Fibroblast of the aortic adventitia (primary cell): ENCODE results near the gene PEPD. TPM values are rescaled to one million over a fixed set of nuclear protein-coding genes. Genes with fewer than 3 reads are reported as not detected.

Source experiments
- DNase-seq: peaks from one replicate; pipeline ENCODE4 v3.0.0-alpha.2; 2010; ENCODE audit warnings: low read depth
- H3K4me3 ChIP-seq: 2 replicates; pipeline ENCODE4 v1.5.1; 2011; ENCODE audit warnings: low read depth, mild to moderate bottlenecking, control low read depth, low read length, moderate library complexity
- total RNA-seq: library from RNA; depleted of rRNA; stranded (reverse); fragments of >200 nt; gene quantifications from 2 replicates; pipeline ENCODE4 v1.2.3, GENCODE V29; 2012; ENCODE audit warnings: low replicate concordance
- TF ChIP-seq, protein P1 (sequence below): IDR thresholded peaks from 2 replicates; pipeline ENCODE4 v1.5.1; 2011; ENCODE audit warnings: mild to moderate bottlenecking, low read length, control low read depth, inconsistent platforms; ENCODE audit not compliant: insufficient read depth

PEPD gene
- total RNA-seq, 1 donor: 65.0 TPM

DNA sequence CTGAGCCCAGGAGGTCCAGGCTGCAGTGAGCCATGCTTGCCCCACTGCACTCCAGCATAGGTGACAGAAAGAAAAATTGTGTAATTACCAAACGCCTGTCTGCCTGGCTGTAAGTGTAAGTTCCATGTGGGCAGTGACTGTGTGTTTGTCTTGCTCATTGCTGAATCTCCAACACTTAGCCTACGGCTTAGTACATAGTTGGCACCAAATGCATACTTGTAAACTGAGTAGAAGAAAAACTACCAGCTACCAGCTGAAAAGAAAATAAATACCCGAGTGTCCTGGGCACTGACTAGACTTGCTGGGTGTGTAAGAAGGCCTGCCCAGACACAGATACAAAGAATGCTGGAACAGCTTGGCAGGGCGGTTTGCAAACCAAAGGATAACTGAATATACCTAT lies 150.8 kb downstream of the PEPD start:
- DNase-seq: no peak
- no peak overlapping the region for H3K4me3 ChIP-seq
- TF ChIP-seq, protein P1, sequence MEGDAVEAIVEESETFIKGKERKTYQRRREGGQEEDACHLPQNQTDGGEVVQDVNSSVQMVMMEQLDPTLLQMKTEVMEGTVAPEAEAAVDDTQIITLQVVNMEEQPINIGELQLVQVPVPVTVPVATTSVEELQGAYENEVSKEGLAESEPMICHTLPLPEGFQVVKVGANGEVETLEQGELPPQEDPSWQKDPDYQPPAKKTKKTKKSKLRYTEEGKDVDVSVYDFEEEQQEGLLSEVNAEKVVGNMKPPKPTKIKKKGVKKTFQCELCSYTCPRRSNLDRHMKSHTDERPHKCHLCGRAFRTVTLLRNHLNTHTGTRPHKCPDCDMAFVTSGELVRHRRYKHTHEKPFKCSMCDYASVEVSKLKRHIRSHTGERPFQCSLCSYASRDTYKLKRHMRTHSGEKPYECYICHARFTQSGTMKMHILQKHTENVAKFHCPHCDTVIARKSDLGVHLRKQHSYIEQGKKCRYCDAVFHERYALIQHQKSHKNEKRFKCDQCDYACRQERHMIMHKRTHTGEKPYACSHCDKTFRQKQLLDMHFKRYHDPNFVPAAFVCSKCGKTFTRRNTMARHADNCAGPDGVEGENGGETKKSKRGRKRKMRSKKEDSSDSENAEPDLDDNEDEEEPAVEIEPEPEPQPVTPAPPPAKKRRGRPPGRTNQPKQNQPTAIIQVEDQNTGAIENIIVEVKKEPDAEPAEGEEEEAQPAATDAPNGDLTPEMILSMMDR: no peak

DNA sequence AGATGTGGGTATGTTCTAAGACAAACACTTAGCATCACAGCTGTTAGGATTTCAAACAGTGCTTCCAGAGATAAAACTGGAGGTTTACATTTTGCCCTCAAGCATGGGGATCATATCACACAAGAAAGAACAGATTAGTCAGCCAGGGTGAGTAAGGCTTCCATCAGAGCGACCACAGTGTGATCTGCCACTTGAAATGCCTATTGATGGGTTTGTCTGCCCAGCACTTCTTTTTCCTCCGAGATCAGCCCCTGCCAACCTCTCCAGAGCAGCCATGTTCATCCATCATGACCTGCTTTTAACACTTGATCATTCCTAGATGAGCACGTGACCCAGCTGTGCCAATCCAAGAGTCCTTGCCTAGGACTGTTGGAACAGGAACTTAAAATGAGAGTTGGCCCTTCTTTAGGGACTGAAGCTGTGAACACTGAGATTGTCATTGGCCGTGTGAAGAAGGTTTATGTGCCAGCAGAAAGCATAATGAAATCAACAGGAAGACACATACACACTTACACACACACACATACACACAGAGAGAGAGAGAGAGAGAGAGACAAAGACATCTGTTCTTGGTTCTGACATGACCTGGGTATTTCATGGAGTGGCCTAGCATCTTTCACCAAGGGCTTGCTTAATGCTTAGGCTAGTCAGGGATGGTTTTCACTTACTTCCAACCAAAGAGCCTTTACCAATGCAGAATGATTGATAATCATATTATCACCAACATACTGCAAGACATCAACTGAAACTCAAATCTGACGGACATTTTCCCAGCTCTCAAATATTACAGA lies 153.3 kb downstream of the PEPD start:
- no peak for DNase-seq
- H3K4me3 ChIP-seq: no peak overlapping the region
- TF ChIP-seq, protein P1: no peak

DNA sequence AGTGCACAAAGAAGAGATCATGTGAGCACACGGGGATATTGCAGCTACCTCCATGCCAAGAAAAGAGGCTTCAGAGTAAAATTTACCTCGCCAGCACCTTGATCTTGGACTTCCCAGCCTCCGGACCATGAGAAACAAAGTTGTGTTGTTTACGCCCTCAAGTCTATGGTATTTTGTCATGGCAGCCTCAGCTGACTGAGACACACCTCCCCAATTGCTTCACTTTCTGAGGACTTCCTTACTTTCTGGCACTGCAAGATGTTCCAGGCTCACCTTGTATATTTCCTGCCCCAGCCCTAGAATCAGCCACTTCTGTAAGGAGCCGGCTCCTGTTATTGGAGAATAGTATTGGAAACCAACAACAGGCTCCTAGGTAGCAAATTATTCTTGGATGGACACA lies 154.7 kb downstream of the PEPD start:
- H3K4me3 ChIP-seq: no peak overlapping the region
- no peak for DNase-seq
- TF ChIP-seq, protein P1: no peak

DNA sequence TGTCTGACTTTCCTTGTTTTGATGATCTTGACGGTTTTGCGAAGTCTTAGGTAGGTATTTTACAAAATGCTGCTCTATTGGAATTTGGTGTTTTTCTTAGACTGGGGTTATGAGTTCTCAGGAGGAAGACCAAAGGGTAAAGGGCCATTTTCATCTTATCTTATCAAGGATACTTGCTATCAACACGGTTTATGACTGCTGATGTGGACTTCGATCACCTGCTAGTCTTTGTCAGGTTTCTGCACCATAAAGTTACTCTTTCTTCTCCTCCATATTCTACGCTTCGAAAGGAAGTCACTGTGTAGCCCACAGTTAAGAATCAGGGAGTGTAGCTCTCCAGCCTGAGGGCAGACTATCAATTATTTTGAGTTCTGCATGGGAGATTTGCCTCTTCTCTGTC lies 155.5 kb downstream of the PEPD start:
- no peak for DNase-seq
- TF ChIP-seq, protein P1: no peak
- H3K4me3 ChIP-seq: no peak overlapping the region

DNA sequence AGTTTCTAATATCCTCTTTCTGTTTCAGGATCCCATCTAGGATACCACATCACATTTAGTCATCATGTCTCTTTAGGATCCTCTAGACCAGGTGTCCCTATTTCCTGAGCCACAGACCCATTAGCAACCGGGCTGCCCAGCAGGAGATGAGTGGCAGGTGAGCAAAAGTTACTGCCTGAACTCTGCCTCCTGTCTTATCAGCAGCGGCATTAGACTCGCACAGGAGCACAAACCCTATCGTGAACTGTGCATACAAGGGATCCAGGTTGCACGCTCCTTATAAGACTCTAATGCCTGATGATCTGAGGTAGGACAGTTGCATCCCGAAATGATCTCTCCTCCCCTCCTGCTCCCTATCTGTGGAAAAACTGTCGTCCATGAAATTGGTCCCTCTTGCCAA lies 155.9 kb downstream of the PEPD start:
- no peak overlapping the region for H3K4me3 ChIP-seq
- TF ChIP-seq, protein P1: no peak
- no peak for DNase-seq

DNA sequence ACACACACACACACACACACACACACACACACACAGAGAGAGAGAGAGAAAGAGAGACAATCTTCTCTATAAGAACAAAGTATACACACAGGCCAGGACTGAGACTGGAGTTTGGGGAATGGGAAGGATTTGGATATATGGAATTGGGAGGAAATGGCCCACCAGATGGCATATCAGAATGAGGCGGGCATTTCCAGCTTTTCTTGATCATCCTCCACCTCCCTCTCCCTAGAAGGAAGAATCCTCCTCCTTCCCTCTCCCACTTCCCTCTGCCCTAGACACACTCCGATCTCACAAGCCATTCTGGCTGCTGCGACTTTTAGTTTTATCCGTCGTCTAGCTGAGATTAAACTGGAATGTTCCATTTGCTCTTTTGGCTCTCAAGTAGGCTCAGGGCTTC lies 158.1 kb downstream of the PEPD start:
- TF ChIP-seq, protein P1: no peak
- H3K4me3 ChIP-seq: no peak overlapping the region
- DNase-seq: no peak
